NCI-H2196 (cell line): ENCODE results near the gene TTBK1.

Experiments
- DNase-seq: peaks from one replicate; lab custom pipeline; 2025; ENCODE audit not compliant: unreplicated experiment; lab: John Stamatoyannopoulos, UW

Gene TTBK1

DNA sequence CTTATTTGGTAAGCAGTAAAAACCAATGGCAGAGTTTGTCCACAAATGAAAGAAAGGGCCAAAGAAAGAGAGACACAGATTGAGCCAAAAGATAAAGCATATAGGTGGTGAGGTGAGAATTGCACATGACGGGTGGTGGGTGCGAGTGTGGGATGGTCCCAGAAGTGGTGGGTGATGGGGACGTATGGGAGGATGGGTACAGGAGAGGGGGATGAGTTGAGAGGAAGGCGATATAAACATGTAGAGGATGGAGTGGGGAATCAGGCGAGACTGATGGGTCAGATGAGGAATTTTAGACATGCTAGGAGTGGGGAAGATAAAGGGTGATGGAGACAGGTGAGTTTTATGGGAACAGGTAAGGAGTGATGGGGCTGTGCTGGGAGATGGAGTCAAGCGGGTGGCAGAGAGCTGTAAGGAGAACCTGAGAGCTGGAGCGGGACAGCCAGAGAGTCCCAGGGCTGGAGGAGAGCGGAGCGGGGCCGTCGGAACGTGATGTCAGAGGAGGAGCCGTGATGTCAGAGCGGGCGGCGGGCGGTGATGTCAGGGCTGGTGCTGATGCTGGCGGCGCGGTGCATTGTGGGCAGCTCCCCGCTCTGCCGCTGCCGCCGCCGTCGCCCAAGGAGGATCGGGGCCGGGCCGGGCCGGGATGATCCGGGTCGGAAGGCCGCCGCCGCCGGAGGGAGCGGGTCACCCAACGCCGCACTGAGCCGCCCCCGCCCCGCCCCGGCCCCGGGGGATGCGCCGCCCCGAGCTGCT lies at the start of gene TTBK1:
Gene TTBK1, plus strand, starts transcription at position 574 of the 756 bp plus-strand sequence. CDS start 3,180 bp downstream, outside the sequence.
- no peak for DNase-seq

DNA sequence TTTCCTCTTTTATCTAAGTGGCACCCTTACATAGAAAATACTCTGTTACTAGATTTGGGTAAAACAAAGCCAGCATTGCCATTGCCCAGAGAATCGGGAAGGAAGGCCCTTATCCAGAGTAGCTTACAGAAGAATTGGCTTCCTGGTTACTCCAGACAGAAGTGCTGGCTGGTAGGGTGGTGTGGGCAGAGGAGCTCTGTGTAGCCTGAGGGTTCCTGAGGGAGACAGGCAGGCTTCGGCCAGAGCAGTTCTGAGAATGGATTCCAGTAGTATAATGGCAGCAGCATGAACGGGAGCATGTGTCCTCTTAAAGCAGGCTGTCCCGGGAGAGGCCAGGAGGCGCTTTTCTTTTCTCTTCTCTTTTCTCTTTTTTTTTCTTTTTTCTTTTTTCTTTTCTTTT lies 49.4 kb upstream of the TTBK1 start:
- no peak for DNase-seq

DNA sequence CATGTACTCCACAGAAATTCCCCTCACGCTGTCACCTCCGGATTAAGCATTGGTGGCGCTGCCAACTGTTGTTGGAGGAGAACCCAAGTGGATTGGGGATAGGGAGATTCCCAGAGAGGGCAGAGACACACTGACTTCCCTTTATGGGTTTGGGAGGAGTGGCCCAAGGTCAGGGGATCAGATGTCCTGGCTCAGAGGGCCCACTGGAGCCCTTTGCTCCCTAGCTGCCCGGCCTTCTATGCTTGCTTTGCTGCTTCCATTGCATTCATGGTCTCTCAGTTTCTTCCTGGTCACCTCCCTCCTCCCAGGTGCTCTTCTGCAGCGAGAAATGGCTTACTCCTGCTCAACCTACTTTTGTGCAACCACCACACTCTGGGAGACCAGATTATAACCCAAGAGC lies 46.9 kb upstream of the TTBK1 start:
- no peak for DNase-seq

DNA sequence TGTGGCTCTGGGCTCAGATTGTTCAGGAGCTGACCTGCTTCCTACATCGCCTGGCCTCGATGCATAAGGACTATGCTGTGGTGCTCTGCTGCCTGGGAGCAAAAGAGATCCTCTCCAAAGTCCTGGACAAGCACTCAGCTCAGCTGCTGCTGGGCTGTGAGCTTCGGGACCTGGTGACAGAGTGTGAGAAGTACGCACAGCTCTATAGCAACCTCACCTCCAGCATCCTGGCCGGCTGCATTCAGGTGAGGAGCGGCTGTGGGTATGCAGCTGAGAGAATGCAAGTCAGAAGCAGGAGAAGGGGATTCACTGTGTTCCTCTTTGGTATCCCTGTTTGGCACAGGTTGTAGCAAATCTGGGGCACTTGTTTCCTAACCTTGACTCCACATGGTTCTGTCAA lies 43.4 kb upstream of the TTBK1 start:
- no peak for DNase-seq

DNA sequence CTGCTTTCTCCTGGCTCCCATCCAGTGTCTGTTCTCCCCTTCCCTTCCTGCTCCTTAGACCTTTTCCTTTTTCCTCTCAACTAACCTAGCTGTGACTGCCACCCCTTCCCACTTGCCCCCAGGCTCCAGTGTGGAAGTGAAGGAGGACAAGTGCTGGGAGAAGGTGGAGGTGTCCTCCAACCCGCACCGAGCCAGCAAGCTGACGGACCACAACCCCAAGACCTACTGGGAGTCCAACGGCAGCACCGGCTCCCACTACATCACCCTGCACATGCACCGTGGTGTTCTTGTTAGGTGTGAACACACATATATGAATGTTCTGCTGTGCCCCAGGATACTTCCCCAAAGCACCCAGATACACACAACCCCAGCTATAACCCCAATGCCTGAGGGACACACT lies 42.7 kb upstream of the TTBK1 start:
- no peak for DNase-seq

DNA sequence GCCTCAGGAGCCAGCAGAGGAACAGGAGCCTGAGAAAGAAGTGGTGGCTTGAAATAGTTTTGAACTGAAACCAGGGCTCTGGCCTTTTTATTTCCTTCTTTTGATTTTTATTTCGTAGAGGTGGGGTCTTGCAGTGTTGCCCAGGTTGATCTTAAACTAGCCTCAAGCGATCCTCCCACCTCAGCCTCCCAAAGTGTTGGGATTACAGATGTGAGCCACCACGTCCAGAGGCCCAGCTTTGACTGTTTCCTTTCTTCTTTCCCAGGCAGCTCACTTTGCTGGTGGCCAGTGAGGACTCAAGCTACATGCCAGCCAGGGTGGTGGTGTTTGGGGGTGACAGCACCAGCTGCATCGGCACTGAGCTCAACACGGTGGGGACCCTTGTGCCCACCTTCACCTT lies 40.8 kb upstream of the TTBK1 start:
- no peak for DNase-seq

DNA sequence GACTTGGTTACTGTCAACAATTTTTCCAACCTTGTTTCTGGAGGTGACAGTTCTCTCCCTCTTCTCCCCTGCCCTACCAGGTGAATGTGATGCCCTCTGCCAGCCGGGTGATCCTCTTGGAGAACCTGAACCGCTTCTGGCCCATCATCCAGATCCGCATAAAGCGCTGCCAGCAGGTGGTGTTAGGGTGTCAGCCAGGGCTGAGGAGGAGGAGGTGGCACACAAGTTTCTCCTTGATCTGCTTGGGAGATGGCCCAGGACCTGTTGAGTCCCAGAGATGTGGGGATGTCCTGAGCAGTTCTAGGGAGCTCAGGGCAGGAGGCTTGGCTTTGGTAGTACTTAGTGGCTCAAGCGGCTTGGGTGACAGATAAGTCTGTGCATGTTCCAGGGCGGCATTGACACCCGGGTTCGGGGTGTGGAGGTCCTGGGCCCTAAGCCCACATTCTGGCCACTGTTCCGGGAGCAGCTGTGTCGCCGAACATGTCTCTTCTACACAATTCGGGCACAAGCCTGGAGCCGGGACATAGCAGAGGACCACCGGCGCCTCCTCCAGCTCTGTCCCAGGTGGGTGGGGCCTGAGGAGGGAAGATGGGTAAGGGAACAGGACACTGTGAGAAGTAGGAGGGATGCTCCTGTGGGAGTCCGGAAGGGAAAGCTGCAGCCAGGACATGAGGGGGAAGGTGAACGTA lies 40.1 kb upstream of the TTBK1 start:
- no peak for DNase-seq

DNA sequence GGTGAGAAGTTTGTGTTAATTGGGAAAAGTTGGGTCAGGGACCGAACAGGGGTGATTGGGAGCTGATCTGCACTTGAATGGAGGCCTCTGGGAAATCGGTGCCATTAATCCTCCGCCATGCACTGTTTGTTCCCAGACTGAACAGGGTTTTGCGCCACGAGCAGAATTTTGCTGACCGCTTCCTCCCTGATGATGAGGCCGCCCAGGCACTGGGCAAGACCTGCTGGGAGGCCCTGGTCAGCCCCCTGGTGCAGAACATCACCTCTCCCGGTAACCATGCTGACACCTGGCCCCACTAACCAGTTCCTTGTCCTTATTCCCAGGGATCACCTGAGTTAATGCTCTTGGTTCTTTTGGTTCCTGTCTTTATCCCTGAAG lies 39.6 kb upstream of the TTBK1 start:
- DNase-seq: no peak

DNA sequence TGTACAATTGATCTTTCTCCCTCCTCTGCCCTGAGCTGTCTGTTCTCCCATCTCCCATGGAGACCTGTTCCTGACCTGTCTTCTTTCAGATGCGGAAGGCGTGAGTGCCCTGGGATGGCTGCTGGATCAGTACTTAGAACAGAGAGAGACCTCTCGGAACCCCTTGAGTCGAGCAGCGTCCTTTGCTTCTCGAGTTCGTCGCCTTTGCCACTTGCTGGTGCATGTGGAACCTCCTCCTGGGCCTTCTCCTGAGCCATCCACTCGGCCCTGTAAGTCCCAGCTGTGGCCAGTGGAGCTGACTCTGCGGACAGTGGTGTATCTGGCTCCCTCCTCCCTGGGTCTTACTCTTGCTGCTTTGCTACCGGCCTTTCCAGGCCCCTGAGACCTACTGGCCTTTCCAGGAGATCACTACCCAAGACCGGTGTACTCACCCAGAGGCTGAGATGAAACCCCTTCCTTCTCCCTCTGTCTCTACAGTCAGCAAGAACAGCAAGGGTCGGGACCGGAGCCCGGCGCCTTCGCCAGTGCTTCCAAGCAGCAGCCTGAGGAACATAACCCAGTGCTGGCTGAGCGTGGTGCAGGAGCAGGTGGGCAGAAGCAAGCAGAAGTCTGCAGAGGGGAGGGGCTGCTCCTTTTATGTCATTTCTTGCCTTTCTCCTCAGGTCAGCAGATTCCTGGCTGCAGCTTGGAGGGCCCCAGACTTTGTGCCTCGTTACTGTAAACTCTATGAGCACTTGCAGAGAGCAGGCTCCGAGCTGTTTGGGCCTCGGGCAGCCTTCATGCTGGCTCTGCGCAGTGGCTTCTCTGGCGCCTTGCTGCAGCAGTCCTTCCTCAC lies 38.8 kb upstream of the TTBK1 start:
- DNase-seq: no peak

DNA sequence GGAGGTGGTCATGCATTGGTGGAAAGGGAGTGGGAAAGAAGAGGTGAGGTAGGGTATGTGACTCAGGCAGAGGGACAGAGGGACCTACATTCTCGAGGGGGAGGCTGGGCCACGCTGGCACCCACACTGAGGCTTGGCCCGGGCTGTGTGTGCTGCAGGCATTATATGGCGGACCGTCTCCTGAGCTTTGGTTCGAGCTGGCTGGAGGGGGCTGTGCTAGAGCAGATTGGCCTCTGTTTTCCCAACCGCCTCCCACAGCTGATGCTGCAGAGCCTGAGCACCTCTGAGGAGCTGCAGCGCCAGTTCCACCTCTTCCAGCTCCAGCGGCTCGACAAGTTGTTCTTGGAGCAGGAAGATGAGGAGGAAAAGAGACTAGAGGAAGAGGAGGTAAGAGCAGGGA lies 37.4 kb upstream of the TTBK1 start:
- no peak for DNase-seq

DNA sequence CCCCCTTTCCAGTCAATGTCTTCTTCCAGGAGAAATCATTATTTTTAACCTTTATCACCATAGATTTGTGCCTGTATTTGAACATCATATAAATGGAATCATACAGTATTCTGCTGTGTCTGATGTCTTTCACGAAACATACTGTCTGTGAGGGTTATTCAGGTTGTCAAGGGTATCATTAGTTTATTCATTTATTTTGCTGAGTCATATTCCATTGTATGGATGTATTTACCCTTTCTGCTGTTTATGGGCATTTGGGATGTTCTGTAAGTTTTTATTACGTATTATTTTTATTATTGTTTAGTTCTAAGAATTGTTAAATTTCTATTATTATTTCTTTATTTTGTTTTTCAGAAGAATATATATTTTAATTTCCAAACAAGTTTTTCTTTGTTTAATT lies 36.0 kb upstream of the TTBK1 start:
- DNase-seq: no peak

DNA sequence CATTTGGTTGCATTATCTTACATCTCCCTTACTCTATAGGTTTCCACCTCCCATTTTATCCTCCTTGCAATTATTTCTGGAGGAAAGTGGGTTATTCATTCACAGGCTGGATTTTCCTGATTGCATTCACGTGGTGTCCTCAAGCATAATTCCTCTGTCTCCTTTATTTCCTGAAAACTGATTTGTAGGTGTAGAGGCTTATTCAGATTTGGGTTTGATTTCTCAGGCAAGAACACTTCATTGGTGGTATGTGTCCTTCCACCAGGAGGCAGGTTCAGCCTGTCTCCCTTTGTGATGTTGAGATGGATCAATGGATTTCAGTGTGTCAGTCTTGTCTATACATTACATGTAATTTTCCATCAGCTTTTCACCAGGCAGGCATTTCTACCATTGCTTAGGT lies 31.3 kb upstream of the TTBK1 start:
- DNase-seq: no peak

DNA sequence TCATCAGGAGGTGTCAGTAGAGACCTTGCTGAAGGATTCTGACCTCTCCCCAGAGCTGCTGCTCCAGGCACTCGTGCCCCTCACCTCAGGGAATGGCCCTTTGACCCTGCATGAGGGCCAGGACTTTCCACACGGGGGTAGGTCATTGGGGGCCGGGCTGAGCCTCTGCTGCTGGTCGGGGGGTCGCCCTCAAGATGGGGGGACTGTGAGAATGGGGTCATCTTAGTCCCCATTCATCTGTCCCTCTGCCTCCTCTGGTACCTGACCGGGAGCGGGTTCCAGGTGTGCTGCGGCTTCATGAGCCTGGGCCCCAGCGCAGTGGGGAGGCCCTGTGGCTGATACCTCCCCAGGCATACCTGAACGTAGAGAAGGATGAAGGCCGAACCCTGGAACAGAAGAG lies 29.9 kb upstream of the TTBK1 start:
- DNase-seq: no peak

DNA sequence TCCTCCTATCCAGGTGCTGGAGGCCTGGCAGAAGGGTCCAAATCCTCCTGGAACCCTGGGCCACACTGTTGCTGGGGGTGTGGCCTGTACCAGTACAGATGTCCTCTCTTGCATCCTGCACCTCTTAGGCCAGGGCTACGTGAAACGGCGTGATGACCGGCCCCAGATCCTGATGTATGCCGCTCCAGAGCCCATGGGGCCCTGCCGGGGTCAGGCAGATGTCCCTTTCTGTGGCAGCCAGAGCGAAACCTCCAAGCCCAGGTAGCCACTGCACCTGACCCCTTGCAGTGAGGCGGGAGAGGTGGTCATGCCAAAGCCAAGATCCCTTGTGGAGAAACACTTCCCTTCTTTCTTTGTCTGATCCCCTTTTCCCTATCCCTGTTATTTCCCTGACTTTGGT lies 28.2 kb upstream of the TTBK1 start:
- DNase-seq: no peak

DNA sequence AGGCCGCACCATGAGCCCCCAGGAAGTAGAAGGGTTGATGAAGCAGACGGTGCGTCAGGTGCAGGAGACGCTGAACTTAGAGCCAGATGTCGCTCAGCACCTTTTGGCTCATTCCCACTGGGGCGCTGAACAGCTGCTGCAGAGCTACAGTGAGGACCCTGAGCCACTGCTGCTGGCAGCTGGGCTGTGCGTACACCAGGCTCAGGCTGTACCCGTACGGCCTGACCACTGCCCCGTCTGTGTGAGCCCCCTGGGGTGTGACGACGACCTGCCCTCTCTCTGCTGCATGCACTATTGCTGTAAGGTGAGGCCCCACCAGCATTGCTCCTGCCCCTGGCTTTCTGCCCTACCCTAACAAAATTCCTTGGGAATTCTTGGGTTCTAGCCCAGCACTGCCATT lies 27.1 kb upstream of the TTBK1 start:
- DNase-seq: no peak

DNA sequence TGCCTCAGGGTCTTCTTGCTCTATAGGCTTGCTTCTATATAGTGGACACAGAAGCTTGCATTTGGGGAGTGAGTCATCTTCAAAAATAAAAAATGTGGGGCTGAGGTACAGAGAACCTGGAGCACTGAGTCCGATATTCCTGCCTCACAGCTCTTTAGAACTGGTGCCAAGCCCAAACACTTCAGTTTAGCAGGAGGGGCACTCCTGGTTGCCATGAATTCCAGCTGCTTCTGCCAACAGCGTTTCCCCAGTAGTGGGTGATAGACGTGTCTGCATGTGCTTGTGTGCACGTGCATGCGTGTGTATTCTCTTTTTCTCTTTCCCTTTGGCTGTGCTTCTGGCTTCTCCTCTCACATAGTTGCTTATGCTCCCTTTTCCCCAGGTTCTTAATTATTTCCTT lies 25.9 kb upstream of the TTBK1 start:
- DNase-seq: peak; percentile 48

DNA sequence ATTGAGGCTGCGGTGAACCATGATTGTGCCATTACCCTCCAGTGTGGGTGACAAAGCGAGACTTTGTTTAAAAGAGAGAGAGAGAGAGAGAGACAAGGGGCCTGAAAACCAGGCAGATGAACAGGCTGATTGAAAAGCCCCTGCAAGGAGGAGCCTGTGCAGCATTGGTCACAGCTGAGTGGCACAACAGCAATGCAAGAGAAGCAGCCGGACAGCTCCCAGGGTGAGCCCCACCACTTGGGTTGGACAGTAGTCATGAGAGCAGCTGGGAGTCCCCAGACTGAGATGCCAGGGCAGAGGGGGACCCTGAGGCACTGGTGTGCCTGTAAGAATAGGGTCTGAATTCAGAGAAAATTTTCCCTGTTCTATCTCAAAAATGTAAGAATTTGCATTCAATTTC lies 24.2 kb upstream of the TTBK1 start:
- DNase-seq: no peak

DNA sequence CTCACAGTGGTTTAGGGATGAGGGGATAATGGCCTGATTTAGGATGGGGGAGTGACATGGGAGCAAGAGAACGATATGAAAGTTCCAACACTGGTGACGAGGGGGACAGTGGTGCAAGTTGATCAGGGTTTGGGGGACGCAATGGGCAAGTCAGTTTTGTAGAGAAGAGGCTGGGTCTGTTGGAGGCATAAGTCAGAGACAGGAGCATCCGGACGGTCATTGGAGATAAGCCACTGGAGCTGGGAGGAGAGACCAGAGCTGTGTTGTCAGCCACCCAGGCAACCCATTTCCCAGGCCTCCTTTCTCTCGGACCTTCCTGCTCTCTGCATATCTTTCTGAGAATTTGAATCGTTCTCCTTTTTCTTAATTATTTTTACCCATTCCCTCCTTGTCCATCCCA lies 23.5 kb upstream of the TTBK1 start:
- DNase-seq: no peak

DNA sequence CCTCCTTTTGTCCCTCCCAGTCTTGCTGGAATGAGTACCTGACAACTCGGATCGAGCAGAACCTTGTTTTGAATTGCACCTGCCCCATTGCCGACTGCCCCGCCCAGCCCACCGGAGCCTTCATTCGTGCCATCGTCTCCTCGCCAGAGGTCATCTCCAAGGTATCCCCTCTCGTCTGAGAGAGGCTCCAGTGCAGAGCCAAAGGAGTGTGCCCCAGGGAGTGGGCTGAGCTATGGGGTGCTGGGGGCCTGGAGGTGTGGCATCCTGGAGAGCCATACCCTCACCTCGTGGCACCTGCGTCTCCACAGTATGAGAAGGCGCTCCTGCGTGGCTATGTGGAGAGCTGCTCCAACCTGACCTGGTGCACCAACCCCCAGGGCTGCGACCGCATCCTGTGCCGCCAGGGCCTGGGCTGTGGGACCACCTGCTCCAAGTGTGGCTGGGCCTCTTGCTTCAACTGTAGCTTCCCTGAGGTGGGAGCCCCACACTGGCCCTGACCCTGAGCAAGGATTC lies 22.8 kb upstream of the TTBK1 start:
- no peak for DNase-seq

DNA sequence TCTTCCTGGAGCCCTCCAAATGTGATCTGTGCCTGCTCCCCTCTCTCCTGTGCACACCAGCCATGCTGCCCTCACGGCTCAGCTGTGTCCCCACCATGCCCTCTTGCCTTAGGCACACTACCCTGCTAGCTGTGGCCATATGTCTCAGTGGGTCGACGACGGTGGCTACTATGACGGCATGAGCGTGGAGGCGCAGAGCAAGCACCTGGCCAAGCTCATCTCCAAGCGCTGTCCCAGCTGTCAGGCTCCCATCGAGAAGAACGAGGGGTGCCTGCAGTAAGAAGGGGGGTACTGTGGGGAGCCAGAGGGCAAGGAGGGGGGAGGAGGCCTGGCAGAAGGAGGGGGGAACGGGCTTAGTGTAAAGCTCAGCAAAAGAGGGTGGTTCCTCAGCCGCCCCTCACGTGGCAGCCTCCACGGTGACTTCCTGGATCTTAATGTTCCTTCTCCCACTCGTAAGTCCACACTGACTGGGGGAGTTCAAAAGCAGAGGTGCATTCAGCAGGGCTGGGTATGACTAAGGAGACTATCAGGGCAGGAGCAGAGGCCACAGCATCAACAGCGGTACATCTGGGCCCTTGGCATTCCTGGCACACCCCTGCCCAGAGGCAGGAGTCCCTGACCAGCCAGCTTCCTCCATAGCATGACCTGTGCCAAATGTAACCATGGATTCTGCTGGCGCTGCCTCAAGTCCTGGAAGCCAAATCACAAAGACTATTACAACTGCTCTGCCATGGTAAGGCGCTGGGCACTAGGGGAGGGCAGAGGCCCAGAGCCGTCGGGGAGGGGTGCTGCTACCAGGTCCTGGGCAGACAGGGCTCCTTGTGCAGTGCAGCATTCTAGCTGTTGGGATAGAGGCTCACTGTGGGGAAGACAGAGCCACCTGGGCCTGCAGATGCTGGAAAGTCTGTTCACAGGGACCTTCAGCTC lies 22.0 kb upstream of the TTBK1 start:
- peak; percentile 53 for DNase-seq
